ENCODE measurements around the gene GPC6.
"Not testable (repeated sequence)": the region's sequence is repeated elsewhere in the genome, so short reads cannot be mapped to it uniquely, and the experiment has no call there.

The GPC6 gene

GRCh38 chr13:93480553-93481106 lies 254.0 kb downstream of the GPC6 start:
- Histone ChIP-seq H3K27me3 (ENCODE audit: control insufficient read depth, insufficient read depth, low read length) (no peaks in the 10 kb centered on the region), H3K36me3 (ENCODE audit: control insufficient read depth, insufficient read depth, low read length) (no peaks in the 10 kb centered on the region), H3K4me3 (ENCODE audit: low read length) (no peak overlapping the region), H3K4me1 (ENCODE audit: control insufficient read depth, insufficient read depth, low read length) (no peaks in the 10 kb centered on the region), H3K27ac (ENCODE audit: low read length) (no peak overlapping the region), H3K9me3 (ENCODE audit: control insufficient read depth, insufficient read depth, low read length) (no peaks in the 10 kb centered on the region)
- no peak for DNase-seq (ENCODE audit: low read depth, low spot score)
- no CpG with 5 or more reads among the region's 4 CpGs for WGBS (ENCODE audit: insufficient coverage, insufficient read length)

GRCh38 chr13:93496117-93496516 lies 269.5 kb downstream of the GPC6 start:
- DNase-seq (ENCODE audit: low read depth, low spot score); H3K4me3 ChIP-seq (ENCODE audit: low read length); H3K36me3 ChIP-seq (ENCODE audit: control insufficient read depth, insufficient read depth, low read length); H3K27ac ChIP-seq (ENCODE audit: low read length); H3K27me3 ChIP-seq (ENCODE audit: control insufficient read depth, insufficient read depth, low read length); H3K9me3 ChIP-seq (ENCODE audit: control insufficient read depth, insufficient read depth, low read length); H3K4me1 ChIP-seq (ENCODE audit: control insufficient read depth, insufficient read depth, low read length): not testable (repeated sequence)
- no CpG with 5 or more reads among the region's 21 CpGs for WGBS (ENCODE audit: insufficient coverage, insufficient read length)

GRCh38 chr13:93496985-93497673 lies 270.5 kb downstream of the GPC6 start:
- H3K4me3 ChIP-seq (ENCODE audit: low read length) = no peak overlapping the region
- DNase-seq (ENCODE audit: low read depth, low spot score) = no peak
- H3K9me3 ChIP-seq (ENCODE audit: control insufficient read depth, insufficient read depth, low read length) = no peaks in the 10 kb centered on the region
- H3K27me3 ChIP-seq (ENCODE audit: control insufficient read depth, insufficient read depth, low read length) = no peaks in the 10 kb centered on the region
- no peak overlapping the region for H3K27ac ChIP-seq (ENCODE audit: low read length)
- no CpG with 5 or more reads among the region's 8 CpGs for WGBS (ENCODE audit: insufficient coverage, insufficient read length)
- H3K4me1 ChIP-seq (ENCODE audit: control insufficient read depth, insufficient read depth, low read length) = no peaks in the 10 kb centered on the region
- H3K36me3 ChIP-seq (ENCODE audit: control insufficient read depth, insufficient read depth, low read length) = no peaks in the 10 kb centered on the region

- no peak overlapping the region for H3K4me3 ChIP-seq (ENCODE audit: low read length)
- no peak for DNase-seq (ENCODE audit: low read depth, low spot score)
- no CpG with 5 or more reads among the region's 5 CpGs for WGBS (ENCODE audit: insufficient coverage, insufficient read length)
- no peaks in the 10 kb centered on the region for H3K36me3 ChIP-seq (ENCODE audit: control insufficient read depth, insufficient read depth, low read length)
- H3K9me3 ChIP-seq (ENCODE audit: control insufficient read depth, insufficient read depth, low read length) = no peaks in the 10 kb centered on the region
- no peaks in the 10 kb centered on the region for H3K4me1 ChIP-seq (ENCODE audit: control insufficient read depth, insufficient read depth, low read length)
- H3K27ac ChIP-seq (ENCODE audit: low read length) = no peak overlapping the region
- no peaks in the 10 kb centered on the region for H3K27me3 ChIP-seq (ENCODE audit: control insufficient read depth, insufficient read depth, low read length)
Measured at GRCh38 chr13:93499991-93500390, 273.4 kb downstream of the GPC6 start.

- Histone ChIP-seq H3K36me3 (ENCODE audit: control insufficient read depth, insufficient read depth, low read length) (no peaks in the 10 kb centered on the region), H3K27ac (ENCODE audit: low read length) (no peak overlapping the region), H3K9me3 (ENCODE audit: control insufficient read depth, insufficient read depth, low read length) (no peaks in the 10 kb centered on the region), H3K27me3 (ENCODE audit: control insufficient read depth, insufficient read depth, low read length) (no peaks in the 10 kb centered on the region), H3K4me3 (ENCODE audit: low read length) (no peak overlapping the region), H3K4me1 (ENCODE audit: control insufficient read depth, insufficient read depth, low read length) (no peaks in the 10 kb centered on the region)
- DNase-seq (ENCODE audit: low read depth, low spot score) = no peak
- no CpG with 5 or more reads among the region's 1 CpG for WGBS (ENCODE audit: insufficient coverage, insufficient read length)
Measured at GRCh38 chr13:93502071-93502470, 275.5 kb downstream of the GPC6 start.

GRCh38 chr13:93502987-93503615 lies 276.5 kb downstream of the GPC6 start:
- no peak for DNase-seq (ENCODE audit: low read depth, low spot score)
- no peaks in the 10 kb centered on the region for H3K36me3 ChIP-seq (ENCODE audit: control insufficient read depth, insufficient read depth, low read length)
- no peak overlapping the region for H3K27ac ChIP-seq (ENCODE audit: low read length)
- no peaks in the 10 kb centered on the region for H3K27me3 ChIP-seq (ENCODE audit: control insufficient read depth, insufficient read depth, low read length)
- no peaks in the 10 kb centered on the region for H3K9me3 ChIP-seq (ENCODE audit: control insufficient read depth, insufficient read depth, low read length)
- WGBS (ENCODE audit: insufficient coverage, insufficient read length) = no CpG with 5 or more reads among the region's 1 CpG
- H3K4me1 ChIP-seq (ENCODE audit: control insufficient read depth, insufficient read depth, low read length) = no peaks in the 10 kb centered on the region
- H3K4me3 ChIP-seq (ENCODE audit: low read length) = no peak overlapping the region

GRCh38 chr13:93505104-93505952 lies 278.7 kb downstream of the GPC6 start:
- Histone ChIP-seq H3K27ac (ENCODE audit: low read length) (no peak overlapping the region), H3K4me1 (ENCODE audit: control insufficient read depth, insufficient read depth, low read length) (no peaks in the 10 kb centered on the region), H3K4me3 (ENCODE audit: low read length) (no peak overlapping the region), H3K9me3 (ENCODE audit: control insufficient read depth, insufficient read depth, low read length) (no peaks in the 10 kb centered on the region), H3K27me3 (ENCODE audit: control insufficient read depth, insufficient read depth, low read length) (no peaks in the 10 kb centered on the region), H3K36me3 (ENCODE audit: control insufficient read depth, insufficient read depth, low read length) (no peaks in the 10 kb centered on the region)
- DNase-seq (ENCODE audit: low read depth, low spot score) = no peak
- no CpG with 5 or more reads among the region's 3 CpGs for WGBS (ENCODE audit: insufficient coverage, insufficient read length)

GRCh38 chr13:93511011-93511410 lies 284.4 kb downstream of the GPC6 start:
- no peak for DNase-seq (ENCODE audit: low read depth, low spot score)
- H3K27ac ChIP-seq (ENCODE audit: low read length) = no peak overlapping the region
- H3K9me3 ChIP-seq (ENCODE audit: control insufficient read depth, insufficient read depth, low read length) = no peaks in the 10 kb centered on the region
- H3K27me3 ChIP-seq (ENCODE audit: control insufficient read depth, insufficient read depth, low read length) = no peaks in the 10 kb centered on the region
- no CpG with 5 or more reads among the region's 2 CpGs for WGBS (ENCODE audit: insufficient coverage, insufficient read length)
- no peaks in the 10 kb centered on the region for H3K4me1 ChIP-seq (ENCODE audit: control insufficient read depth, insufficient read depth, low read length)
- no peak overlapping the region for H3K4me3 ChIP-seq (ENCODE audit: low read length)
- H3K36me3 ChIP-seq (ENCODE audit: control insufficient read depth, insufficient read depth, low read length) = no peaks in the 10 kb centered on the region

- no peak overlapping the region for H3K27ac ChIP-seq (ENCODE audit: low read length)
- H3K36me3 ChIP-seq (ENCODE audit: control insufficient read depth, insufficient read depth, low read length) = no peaks in the 10 kb centered on the region
- H3K4me1 ChIP-seq (ENCODE audit: control insufficient read depth, insufficient read depth, low read length) = no peaks in the 10 kb centered on the region
- no peak for DNase-seq (ENCODE audit: low read depth, low spot score)
- no peaks in the 10 kb centered on the region for H3K27me3 ChIP-seq (ENCODE audit: control insufficient read depth, insufficient read depth, low read length)
- no peaks in the 10 kb centered on the region for H3K9me3 ChIP-seq (ENCODE audit: control insufficient read depth, insufficient read depth, low read length)
- no peak overlapping the region for H3K4me3 ChIP-seq (ENCODE audit: low read length)
Measured at GRCh38 chr13:93515267-93515666, 288.7 kb downstream of the GPC6 start.

- Histone ChIP-seq H3K36me3 (ENCODE audit: control insufficient read depth, insufficient read depth, low read length) (no peaks in the 10 kb centered on the region), H3K27ac (ENCODE audit: low read length) (no peak overlapping the region), H3K4me3 (ENCODE audit: low read length) (no peak overlapping the region), H3K9me3 (ENCODE audit: control insufficient read depth, insufficient read depth, low read length) (no peaks in the 10 kb centered on the region), H3K4me1 (ENCODE audit: control insufficient read depth, insufficient read depth, low read length) (no peaks in the 10 kb centered on the region; the same call in 1 of the 2 replicates), H3K27me3 (ENCODE audit: control insufficient read depth, insufficient read depth, low read length) (no peaks in the 10 kb centered on the region)
- DNase-seq (ENCODE audit: low read depth, low spot score) = no peak
Measured at GRCh38 chr13:93517658-93518057, 291.1 kb downstream of the GPC6 start.

Measured in iPS DF 6.9 (cell line).